ENCODE results near the gene SLC27A2.

DNA sequence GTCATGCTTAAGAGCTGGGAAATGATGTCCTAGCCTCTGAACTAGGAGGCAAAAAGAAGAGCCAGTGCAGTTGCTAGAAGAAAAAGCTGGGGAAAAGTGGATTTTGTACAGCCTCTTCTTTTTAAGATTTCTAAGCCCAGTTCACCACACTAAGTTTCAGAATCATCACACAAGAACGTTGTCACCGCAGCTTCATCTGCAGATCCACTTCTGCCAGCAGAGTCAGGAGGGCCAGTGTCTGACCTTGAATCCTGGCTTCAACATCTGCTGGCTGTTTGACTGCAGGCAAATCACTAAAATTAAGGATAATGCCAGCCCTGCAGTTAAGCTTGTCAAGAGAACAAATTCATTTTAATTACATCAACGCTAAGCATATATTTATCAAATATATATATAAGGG is 47.3 kb downstream of the SLC27A2 start:
- no peak for TF ChIP-seq POLR2AphosphoS5 (IDR thresholded peaks at IDR 0.05; ENCODE audit: low read depth, low read length)
- no peak for TF ChIP-seq TAF1 (IDR thresholded peaks at IDR 0.05; ENCODE audit: borderline replicate concordance, low read depth, low read length)

All from GM12892 (cell line).